Small intestine (tissue), 7 donors: ENCODE results near the gene SEC16A. TPM values are rescaled to one million over a fixed set of nuclear protein-coding genes. Genes with fewer than 3 reads are reported as not detected.
"Not testable (repeated sequence)": the region's sequence is repeated elsewhere in the genome, so short reads cannot be mapped to it uniquely, and the experiment has no call there.

Experiments used
- DNase-seq, 2 donors: peaks; one replicate each; pipeline versions ENCODE4 v3.0.0 to v3.0.0-alpha.2; 2013
- FAIRE-seq: peaks from 2 replicates; lab custom pipeline; 2012; peaks lifted over from hg19 to GRCh38; lab: Jason Lieb, UNC
- H3K27ac ChIP-seq, 3 donors: one replicate each; pipeline ENCODE4 v1.5.1; 2013; ENCODE audit warnings: low read length in 2 of 3, mild to moderate bottlenecking in 2 of 3, control low read depth in 1 of 3, inconsistent platforms in 1 of 3, low read depth in 1 of 3, moderate library complexity in 1 of 3
- H3K27me3 ChIP-seq, 3 donors: one replicate each; pipeline ENCODE4 v1.6.1; 2013; ENCODE audit warnings: low read length in 3 of 3, inconsistent platforms in 1 of 3; ENCODE audit not compliant: control insufficient read depth in 3 of 3, insufficient read depth in 3 of 3
- H3K36me3 ChIP-seq, 3 donors: one replicate each; pipeline ENCODE4 v1.6.1; 2013; ENCODE audit warnings: low read length in 3 of 3, inconsistent platforms in 1 of 3, low read depth in 1 of 3, mild to moderate bottlenecking in 1 of 3, moderate library complexity in 1 of 3; ENCODE audit not compliant: control insufficient read depth in 3 of 3, insufficient read depth in 2 of 3
- H3K4me1 ChIP-seq, 3 donors: one replicate each; pipeline ENCODE4 v1.6.1; 2013; ENCODE audit warnings: low read length in 2 of 3, inconsistent platforms in 1 of 3, low read depth in 1 of 3, mild to moderate bottlenecking in 1 of 3, moderate library complexity in 1 of 3; ENCODE audit not compliant: control insufficient read depth in 3 of 3, insufficient read depth in 2 of 3
- H3K4me3 ChIP-seq, 3 donors: one replicate each; pipeline ENCODE4 v1.5.1; 2013; ENCODE audit warnings: low read length in 3 of 3, control low read depth in 1 of 3, inconsistent platforms in 1 of 3, low read depth in 1 of 3, mild to moderate bottlenecking in 1 of 3, moderate library complexity in 1 of 3
- H3K9me3 ChIP-seq, 2 donors: one replicate each; pipeline ENCODE4 v1.6.1; 2013; ENCODE audit warnings: low read depth in 1 of 2, low read length in 1 of 2; ENCODE audit not compliant: control insufficient read depth in 2 of 2, insufficient read depth in 1 of 2
- WGBS, 3 donors: extraction: QIAGEN DNeasy Blood & Tissue Kit; methylation state at CpG; one replicate each; pipeline ENCODE4 v1.1.7; 2013; 5-methylcytosine and 5-hydroxymethylcytosine counted together
- polyA plus RNA-seq, 4 donors: library from polyadenylated mRNA; stranded (reverse) in 3 of 4; unstranded in 1 of 4; fragments of 200-250 nt in 3 of 4; fragments of 120-200 nt in 1 of 4; gene quantifications; one replicate each; pipeline versions ENCODE4 v1.2.1 to v1.2.3, GENCODE V29; 2013
- donor health status: healthy with polysubstance abuse.
- donor health status: control.
- donor health status: control.
- donor health status: Bipolar disorder and iron deficiency.
- donor health status: healthy.

SEC16A gene
- polyA plus RNA-seq, 4 donors: 37.4 to 54.8 (median 39.7) TPM

DNA sequence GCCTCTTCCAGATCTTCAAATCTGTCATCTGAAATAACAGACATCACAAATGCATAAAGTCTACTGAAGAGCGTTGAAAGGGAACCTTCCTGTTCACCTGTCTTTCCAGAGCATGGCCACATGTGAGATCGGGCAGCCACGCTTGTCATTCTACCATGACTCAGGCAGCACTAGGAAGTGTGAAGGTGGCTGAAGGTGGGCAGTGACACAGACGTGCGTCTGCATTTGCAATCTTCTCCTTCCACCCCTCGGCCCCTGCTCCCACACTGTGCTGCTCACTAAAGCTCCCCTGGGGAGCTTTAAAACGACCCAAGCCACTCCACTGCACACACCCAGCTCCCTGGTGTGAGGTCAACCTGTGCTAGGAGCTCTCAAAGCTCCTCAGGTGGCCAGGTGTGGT is 74.9 kb downstream of the SEC16A start:
- Histone ChIP-seq H3K27ac (no peak overlapping the region), H3K4me1 (peaks cover 4 to 14% (median 4%) of the 10 kb centered on the region in 3 donors), H3K9me3 (no peaks in the 10 kb centered on the region), H3K27me3 (no peaks in the 10 kb centered on the region), H3K36me3 (peaks cover 8 to 57% (median 11%) of the 10 kb centered on the region in 3 donors), H3K4me3 (no peak overlapping the region)
- WGBS, 3 donors: 86% methylated on average over 7 of the region's 7 CpGs
- DNase-seq (no peak), FAIRE-seq (no peak)

DNA sequence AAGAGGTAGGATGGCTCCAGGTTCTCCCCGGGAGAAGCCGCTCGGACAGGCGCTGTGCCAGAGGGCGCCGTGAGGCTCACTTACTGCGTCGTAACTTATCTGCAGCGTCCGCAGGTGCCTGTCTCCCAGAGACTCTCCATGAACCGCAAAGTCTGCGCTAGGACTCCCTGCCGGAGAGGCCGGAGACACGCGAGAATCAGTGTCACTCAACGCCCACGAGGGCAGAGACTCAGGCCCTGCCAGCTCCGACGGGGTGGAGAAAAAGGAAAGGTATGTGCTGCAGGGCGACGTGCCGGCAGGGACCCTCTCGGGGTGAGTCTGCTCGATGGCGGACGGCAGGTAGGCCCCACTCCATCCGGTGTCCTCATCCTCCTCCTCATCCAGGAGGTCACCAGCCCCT is 75.8 kb downstream of the SEC16A start:
- not testable (repeated sequence) for DNase-seq, H3K27me3 ChIP-seq, H3K27ac ChIP-seq, FAIRE-seq, H3K9me3 ChIP-seq, H3K4me3 ChIP-seq
- H3K36me3 ChIP-seq: peaks cover 8 to 61% (median 9%) of the 10 kb centered on the region in 3 donors
- 94 to 96% (median 95%) methylated on average over 28 of the region's 28 CpGs for WGBS, 3 donors
- H3K4me1 ChIP-seq: peaks cover 4 to 14% (median 4%) of the 10 kb centered on the region in 3 donors

DNA sequence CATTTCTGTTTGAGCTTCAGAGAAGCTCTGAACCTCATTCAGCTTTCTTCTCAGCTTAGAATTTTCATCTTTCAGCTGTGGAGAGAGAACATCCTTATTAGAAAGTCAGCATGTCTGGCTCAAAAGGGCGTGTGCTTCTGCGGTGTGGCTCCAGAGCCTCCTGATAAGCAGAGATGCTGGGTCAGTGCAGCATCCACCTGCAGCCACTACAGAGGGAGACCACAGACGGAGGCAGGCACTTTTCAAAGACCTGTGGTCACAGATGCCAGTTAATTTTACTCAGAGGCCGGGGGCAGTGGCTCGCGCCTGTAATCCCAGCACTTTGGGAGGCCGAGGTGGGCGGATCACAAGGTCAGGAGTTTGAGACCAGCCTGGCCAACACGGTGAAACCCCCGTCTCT is 76.9 kb downstream of the SEC16A start:
- H3K27me3 ChIP-seq, H3K9me3 ChIP-seq, FAIRE-seq, H3K4me3 ChIP-seq, H3K27ac ChIP-seq, H3K4me1 ChIP-seq, DNase-seq: not testable (repeated sequence)
- peaks cover 8 to 69% (median 9%) of the 10 kb centered on the region in 3 donors for H3K36me3 ChIP-seq
- WGBS, 3 donors: 91 to 92% (median 91%) methylated on average over 10 of the region's 10 CpGs

DNA sequence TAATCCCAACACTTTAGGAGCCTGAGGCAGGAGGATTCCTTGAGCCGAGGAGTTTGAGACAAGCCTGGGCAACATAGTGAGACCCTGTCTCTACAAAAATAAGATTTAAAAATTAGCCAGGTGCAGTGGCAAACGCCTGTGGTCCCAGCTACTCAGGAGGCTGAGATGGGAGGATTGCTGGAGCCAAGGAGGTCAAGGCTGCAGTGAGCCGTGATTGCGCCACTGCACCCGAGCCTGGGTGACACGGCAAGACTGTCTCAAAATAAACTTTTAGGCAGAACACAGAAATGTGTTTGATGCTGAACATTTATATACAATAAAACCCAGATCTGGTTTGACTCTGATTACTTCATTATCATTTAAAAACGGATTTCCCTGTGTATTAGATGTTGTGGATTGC is 77.4 kb downstream of the SEC16A start:
- H3K27me3 ChIP-seq: no peaks in the 10 kb centered on the region
- FAIRE-seq: no peak
- H3K4me1 ChIP-seq: peaks cover 4 to 11% (median 4%) of the 10 kb centered on the region in 3 donors
- peaks cover 8 to 69% (median 9%) of the 10 kb centered on the region in 3 donors for H3K36me3 ChIP-seq
- no peak overlapping the region for H3K4me3 ChIP-seq
- 81 to 90% (median 86%) methylated on average over 7 of the region's 7 CpGs for WGBS, 3 donors
- no peak overlapping the region for H3K27ac ChIP-seq
- no peak for DNase-seq
- H3K9me3 ChIP-seq: no peaks in the 10 kb centered on the region

DNA sequence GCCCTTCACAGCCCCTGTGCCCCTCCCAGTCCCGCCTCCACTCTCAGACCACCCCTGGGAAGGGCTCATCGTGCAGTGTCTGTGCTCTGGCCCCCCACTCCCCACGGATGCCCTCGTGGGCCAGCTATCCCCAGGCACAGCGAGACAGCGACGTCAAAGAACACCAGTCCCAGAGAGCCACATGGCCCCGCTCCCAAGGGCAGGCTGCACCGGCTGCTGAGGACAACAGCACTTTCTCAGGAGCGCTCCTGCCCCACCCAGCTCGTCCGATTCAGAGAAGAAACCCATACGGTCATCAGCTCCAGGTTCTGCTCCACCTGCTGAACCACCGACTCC is 78.1 kb downstream of the SEC16A start:
- DNase-seq: no peak
- no peak for FAIRE-seq
- H3K4me3 ChIP-seq: no peak overlapping the region
- H3K27me3 ChIP-seq: no peaks in the 10 kb centered on the region
- peaks cover 4 to 11% (median 4%) of the 10 kb centered on the region in 3 donors for H3K4me1 ChIP-seq
- no peak overlapping the region for H3K27ac ChIP-seq
- 87 to 91% (median 90%) methylated on average over 14 of the region's 14 CpGs for WGBS, 3 donors
- peaks cover 8 to 69% (median 9%) of the 10 kb centered on the region in 3 donors for H3K36me3 ChIP-seq
- no peaks in the 10 kb centered on the region for H3K9me3 ChIP-seq

DNA sequence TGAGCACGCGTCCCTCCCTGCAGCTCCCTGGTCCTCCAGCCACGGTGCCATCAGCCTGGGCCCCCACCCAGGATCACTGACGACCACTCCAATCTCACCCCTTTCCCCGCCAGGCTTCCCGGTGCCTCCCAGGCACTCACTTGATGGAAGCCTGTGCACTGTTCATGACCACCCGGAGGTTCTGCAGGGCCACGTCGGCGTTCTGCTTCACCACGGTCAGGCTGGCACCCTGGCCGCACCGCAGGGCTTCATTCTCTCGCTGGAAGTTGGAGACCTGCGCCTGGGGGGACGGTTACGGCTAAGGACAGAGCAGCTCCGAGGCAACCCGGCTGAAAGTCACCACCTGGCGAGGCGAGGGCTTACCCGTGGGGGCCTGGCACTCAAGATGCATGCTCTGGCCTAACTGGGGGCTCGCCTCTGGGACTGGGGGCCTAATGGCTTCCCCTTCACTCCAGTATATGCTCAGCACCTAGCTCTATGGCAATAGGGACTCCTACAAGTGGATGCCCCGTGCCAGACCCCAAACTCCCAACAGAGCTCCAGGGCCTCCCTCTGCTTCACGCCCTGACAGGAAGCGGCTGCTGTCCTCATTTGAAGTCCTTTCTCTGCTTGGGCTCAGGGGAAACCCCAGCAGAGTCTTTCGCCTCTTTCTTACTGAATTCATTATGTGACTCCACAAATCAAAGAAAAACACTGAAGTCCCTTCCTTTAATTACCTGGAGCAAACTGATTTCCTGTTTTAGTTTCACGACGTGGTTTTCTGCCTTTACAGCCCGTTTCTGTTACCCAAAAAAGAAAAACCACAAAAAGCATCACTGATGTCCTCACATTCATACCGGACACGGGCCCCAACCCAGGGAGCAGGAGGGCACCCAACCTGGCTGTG is 78.7 kb downstream of the SEC16A start:
- peaks cover 0 to 5% (median 1%) of the 10 kb centered on the region in 3 donors for H3K4me1 ChIP-seq
- WGBS, 3 donors: 74 to 90% (median 81%) methylated on average over 32 of the region's 32 CpGs
- DNase-seq (no peak), FAIRE-seq (no peak)
- peaks cover 8 to 69% (median 9%) of the 10 kb centered on the region in 3 donors for H3K36me3 ChIP-seq
- no peak overlapping the region for H3K4me3 ChIP-seq
- H3K27ac ChIP-seq: no peak overlapping the region
- H3K9me3 ChIP-seq: no peaks in the 10 kb centered on the region
- no peaks in the 10 kb centered on the region for H3K27me3 ChIP-seq

DNA sequence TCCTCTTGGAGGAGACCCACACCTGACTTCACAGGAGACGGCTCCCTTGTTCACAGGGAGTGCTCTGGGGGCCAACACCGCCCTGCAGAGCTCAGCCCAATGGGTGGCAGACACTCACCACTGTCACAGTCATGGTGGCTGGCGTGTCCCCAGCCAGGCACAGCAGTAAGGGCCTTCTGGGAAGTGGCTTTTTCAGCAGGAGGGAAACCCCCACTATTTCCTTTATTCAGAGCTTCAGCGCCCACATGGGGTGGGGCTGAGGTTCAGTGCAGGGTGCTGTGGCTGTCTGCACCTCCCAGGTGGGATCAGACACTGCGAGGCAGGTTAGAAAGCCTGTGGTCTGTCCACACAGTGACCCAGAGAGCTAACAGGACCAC is 79.3 kb downstream of the SEC16A start:
- FAIRE-seq: no peak
- peaks cover 8 to 70% (median 9%) of the 10 kb centered on the region in 3 donors for H3K36me3 ChIP-seq
- WGBS, 3 donors: 67 to 82% (median 72%) methylated on average over 4 to 5 of the region's 5 CpGs
- no peaks in the 10 kb centered on the region for H3K27me3 ChIP-seq
- no peaks in the 10 kb centered on the region for H3K9me3 ChIP-seq
- no peak overlapping the region for H3K4me3 ChIP-seq
- peak in 1 of 2 donors; percentile 33 for DNase-seq
- H3K27ac ChIP-seq: peak overlapping the region in 1 of 3 donors; percentile 9
- peaks cover 0 to 6% (median 5%) of the 10 kb centered on the region in 3 donors for H3K4me1 ChIP-seq

DNA sequence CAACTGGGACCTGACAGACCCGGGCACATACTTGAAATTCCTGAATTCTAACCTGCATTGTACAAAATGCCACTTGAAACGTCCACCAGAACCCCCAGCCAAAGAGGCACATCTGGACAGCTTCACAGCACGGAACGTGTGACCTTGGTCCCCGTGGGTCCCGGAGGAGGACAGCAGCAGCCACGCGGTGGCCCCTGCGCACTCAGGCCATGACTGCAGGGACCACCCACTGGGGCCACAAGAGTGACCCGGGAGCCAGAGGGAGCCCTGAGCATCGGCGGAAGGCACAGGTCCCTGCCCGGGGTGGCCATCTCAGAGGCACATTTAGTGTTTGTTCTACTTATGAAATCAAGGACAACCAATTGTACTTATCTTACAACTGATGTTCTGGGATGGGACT is 80.8 kb downstream of the SEC16A start:
- H3K36me3 ChIP-seq: peaks cover 6 to 70% (median 10%) of the 10 kb centered on the region in 3 donors

More for the DNA sequence above, 80.8 kb downstream of the SEC16A start:
- peaks cover 0 to 6% (median 5%) of the 10 kb centered on the region in 3 donors for H3K4me1 ChIP-seq
- H3K27me3 ChIP-seq: no peaks in the 10 kb centered on the region
- H3K27ac ChIP-seq: no peak overlapping the region
- FAIRE-seq (no peak), DNase-seq (no peak)
- H3K9me3 ChIP-seq: no peaks in the 10 kb centered on the region
- WGBS, 3 donors: 84 to 90% (median 86%) methylated on average over 13 of the region's 13 CpGs
- H3K4me3 ChIP-seq: no peak overlapping the region
